ENCODE measurements around the gene LITAFD.
"Not testable (repeated sequence)": the region's sequence is repeated elsewhere in the genome, so short reads cannot be mapped to it uniquely, and the experiment has no call there.

The LITAFD gene

DNA sequence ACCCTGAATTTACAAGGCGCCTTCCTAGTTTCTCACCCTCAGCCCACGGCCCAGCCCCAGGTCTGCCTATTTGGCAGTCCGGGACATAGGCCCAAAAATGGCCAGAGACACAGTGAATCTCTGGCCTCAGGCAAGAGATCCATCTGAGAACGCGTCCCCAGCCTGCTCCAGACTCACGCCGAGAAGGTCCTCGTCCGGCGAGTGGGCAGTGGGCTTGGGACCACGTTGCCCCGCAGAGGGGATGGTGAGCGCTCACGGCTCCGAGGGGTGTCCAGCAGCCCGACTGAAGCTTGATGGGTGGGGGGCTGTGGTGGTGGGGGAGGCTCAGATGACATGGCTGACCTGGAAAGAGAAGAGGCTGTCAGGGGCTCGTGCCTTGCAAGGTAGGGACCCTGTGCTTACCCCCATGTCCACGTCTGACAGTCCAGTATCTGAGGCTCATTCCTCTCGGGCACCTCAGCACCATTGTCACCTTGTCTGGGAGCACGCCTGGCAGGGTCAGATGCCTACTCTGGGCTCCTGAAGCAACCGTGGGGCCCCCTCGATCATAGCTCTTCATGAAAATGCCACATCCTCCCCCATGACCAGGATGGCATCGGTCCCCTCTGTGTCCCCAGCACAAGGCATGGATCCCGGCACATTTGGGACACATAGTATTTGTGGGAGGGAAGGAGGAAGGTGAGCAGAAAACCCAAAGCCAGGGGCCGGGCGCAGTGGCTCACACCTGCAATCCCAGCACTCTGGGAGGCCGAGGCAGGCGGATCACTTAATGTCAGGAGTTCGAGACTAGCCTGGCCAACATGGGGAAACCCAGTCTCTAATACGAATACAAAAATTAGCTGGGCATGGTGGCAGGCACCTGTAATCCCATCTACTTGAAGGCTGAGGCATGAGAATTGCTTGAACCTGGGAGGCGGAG lies 22.9 kb upstream of the LITAFD start:
- DNase-seq, result no peak

DNA sequence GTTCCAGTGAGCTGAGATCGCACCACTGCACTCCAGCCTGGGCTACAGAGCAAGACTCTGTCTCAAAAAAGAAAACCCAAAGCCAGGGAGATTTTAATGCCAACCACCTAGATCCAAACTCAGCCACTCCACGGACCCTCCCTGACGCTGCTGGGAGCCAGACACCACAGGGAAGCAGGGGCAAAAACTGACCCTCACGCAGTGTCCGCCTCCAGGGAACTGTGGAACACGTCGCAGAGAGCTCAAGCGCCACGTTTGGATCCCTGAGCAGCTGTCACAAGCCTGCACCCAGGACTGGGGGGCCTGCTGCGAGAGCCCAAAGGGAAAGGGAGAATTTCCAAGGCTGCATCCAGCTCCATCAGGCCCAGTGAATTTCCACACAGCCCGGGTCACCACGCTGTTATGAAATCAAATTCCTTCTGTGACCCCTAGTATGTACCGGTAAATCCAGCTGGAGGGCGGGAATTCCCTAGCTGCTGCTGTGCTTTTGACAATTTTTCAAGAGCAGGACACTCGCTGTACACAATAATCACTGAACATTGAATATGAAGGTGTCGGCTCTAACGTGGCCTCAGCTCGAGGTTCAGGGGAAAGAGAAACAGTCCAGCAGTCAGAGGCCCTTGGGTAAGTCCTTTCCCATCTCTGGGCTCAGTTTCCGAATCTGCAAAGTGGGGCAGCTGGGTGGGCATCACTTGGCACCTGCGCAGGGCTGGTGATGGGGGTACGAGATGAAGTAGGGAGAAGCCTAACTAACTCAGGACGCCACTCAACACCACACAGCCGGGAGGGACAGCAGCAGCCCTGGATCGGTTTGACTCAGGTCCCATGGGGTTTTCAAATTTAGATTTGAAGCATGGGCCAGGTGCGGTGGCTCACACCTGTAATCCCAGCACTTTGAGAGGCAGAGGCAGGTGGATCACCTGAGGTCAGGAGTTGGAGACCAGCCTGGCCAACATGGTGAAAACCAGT lies 22.0 kb upstream of the LITAFD start:
- no peak for DNase-seq

DNA sequence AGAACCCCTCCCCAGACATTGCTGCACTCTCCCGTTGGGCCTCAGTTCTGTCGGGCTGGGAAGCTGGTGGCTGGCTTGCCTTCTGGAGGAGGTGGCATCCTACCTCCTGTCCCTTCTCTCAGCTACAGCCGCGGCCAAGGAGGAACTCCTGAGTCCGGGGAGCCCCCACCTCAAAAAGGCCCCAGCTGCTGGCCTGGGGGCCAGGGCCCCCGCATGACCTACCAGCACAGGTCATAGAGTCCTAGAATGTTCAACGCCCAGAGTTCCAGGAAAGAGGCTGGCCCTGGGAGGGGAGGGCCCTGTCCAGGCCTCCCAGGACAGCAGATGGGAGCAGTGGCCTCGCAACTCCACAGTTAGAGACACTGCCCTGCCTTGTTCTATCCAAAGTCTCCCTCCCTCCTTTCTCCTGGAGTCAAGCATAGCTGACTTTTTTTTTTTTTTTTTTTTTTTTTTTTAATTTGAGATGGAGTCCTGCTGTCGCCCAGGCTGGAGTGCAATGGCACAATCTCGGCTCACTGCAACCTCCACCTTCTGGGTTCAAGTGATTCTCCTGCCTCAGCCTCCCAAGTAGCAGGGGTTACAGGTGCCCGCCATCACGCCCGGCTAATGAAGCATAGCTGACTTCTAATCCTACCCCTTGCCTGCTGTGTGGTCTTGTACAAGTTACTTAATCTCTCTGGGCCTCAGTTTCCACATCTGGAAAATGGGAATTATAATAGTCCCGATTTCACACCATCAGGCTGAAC lies 20.4 kb upstream of the LITAFD start:
- no peak for DNase-seq

DNA sequence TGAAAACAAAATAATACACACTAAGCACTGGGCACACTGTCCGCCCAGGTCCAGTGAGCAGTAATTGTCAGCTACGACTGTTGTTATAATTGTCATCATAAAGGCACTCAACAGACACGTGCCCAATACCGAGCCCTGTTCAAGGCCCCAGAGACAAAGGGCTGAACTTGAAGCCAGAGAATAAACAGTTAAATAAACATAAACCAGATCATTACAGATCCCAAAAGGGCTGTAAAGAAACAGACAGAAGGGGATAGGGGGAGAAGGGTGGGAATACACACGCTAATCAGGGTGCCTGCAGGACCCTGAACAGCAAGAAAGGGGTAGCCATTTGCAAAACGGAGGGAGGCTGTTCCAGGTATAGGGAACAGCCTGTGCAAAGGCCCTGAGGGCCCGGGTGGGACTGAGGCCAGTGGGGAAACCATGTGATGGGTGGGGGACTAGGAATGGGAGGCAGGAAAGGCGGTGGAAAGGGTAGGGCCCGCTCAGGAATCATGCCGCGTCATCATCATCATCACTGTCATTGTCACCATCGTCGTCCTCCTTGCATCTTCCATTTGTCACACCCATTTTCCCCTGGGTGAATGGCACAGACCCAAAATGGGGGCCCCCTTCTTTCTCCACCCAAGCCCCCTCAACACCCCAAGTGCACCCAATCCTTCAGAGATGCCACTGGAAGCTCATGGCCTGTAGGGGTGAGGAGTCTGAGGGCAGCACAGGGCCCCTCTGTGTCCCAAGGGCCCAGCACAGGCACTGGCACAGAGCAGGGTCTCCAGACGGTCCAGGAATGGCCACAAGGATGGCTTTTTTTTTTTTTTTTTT lies 19.6 kb upstream of the LITAFD start:
- no peak for DNase-seq

DNA sequence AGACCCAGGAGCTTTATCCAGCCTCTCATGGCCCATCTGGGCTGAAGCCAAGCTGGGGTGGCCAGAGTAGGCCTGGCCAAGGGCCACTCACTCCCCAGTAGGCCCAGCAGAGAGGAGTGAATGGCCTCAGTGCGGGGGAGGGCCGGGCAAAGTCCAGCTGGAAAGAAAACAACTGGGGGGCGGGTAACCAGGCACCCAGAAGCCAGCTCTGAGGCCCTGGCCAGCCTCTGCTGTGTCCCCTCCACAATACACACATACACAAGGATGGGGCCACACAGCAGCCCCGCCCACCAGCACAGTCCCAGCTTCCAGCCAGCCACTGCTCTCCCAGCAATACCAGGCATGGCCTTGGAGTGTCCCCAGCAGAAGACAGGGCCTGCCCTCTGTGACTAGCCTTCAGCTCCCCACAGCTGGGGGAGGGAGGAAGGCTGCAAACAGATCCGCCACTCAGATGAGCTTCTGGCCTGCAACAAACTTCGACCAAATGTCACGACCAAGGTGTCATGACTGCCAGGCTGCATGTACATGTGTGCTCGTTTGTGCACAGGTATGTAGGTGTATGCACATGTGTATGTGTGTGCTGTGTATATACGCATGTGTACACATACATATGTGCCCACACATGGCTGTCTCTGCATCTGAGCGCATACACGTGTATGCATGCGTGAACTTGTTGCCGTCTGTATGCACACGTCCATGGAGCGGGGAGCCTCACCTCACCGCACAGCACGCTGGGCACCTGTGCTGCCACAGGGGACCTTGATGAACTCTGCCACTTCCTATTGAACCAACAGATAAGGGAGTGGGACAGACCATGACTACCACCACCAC lies 18.3 kb upstream of the LITAFD start:
- DNase-seq, result no peak

DNA sequence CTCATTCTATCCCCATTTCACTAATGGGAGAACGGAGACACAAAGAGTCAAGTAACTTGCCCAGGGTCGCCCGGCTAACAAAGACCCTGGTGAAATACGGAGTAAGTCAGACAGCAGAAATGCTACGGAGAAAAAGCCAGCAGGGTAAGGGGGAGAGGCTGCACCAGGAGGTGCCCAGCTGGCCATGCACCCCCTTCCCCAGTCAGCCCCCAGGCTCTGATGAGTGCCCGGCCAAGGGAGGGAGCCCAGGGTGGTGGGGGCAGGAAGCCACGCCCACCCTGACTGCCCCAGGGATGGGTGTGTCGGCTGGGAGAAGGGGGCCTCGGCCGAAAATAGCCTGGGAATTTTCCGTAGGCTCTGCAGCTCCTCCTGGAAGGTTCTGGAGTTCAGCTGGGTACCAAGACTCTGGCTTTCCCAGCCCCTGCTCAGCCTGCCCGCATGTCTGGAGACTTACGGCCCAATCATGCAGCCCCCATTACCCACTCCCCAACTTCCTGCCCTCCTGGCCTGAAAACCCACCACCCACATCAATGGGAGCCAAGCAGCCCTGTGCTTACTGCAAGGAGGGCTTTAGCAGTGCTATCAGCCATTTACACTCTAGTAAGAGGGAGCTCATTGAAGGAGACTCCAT lies 17.6 kb upstream of the LITAFD start:
- no peak for DNase-seq

DNA sequence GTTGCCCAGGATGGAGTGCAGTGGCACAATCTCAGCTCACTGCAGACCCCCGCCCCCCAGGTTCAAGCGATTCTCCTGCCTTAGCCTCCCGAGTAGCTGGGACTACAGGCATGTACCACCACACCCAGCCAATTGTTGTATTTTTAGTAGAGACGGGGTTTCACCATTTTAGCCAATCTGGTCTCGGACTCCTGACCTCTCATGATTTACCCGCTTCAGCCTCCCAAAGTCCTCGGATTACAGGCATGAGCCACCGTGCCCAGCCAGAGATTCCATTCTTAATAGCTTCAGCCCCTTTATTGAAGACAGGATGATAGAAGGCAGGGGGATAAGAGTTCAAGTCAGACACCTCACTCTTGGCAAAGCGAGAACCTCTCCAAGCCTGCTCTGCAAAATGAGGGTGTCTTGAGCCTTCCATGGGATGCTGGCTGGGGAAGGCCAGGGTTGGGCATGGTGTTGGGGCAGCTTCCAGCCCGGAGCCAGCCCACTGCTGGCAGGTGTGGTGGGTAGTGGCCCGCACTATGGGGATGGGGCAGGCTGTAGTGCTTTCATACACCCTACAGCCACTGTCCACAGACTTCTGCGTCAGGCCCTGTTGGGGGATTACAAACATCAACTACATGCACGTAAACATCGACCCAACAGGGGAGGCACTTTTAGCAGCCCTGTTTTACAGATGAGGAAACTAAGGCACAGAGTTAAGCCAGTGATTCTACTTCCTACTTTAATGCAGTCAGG lies 16.8 kb upstream of the LITAFD start:
- no peak for DNase-seq

DNA sequence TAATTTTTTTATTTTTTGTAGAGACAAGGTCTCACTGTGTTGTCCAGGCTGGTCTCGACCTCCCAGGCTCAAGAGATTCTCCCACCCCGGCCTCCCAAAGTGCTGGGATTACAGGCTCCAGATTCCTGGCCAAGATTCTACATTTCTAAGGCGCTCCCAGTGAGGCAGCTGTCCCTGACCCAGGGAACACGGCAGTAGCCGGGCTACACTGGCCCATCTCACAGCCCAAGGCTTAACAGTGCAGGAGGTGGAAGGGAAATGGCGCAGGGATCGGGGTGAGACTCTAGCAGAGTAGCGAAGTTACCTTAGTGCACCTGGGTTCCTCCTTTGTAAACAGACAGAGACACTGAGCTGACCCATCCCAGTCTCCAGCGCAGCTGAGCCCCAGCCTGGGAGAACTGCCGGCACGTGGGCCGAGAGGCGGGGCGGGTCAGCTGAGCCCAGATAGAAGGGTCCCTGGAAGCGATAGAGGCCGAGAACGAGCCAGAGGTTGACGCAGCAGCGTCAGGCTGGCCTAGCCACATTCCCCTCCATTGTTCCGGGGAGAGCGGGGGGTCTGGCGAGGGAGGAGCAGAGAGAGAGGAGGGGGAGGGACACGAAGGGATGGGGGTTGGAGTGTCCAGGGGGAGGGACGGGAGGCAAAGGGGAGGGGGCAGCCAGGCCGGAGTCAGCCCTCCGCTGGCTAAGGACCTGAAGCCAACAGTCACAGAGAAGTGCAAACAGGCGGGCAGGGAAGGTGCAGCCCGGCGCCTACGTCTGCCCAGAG lies 15.8 kb upstream of the LITAFD start:
- DNase-seq, result no peak

DNA sequence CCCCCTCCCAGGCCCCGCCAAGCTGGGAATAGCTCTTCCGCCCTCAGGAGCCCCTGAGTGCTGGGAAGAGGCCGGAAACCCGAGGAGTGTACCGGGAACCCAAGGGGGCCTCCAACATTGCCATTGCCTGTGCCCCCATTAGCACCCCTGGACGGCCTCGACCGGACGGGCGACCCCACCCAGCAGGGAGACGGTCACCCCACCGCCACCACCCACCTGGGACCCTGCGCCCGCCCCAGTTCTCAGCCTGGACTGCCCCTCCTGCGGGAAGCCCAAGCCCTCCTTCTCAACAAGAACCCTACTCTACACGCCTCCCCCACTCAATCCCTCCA lies 15.3 kb upstream of the LITAFD start:
- no peak for DNase-seq

DNA sequence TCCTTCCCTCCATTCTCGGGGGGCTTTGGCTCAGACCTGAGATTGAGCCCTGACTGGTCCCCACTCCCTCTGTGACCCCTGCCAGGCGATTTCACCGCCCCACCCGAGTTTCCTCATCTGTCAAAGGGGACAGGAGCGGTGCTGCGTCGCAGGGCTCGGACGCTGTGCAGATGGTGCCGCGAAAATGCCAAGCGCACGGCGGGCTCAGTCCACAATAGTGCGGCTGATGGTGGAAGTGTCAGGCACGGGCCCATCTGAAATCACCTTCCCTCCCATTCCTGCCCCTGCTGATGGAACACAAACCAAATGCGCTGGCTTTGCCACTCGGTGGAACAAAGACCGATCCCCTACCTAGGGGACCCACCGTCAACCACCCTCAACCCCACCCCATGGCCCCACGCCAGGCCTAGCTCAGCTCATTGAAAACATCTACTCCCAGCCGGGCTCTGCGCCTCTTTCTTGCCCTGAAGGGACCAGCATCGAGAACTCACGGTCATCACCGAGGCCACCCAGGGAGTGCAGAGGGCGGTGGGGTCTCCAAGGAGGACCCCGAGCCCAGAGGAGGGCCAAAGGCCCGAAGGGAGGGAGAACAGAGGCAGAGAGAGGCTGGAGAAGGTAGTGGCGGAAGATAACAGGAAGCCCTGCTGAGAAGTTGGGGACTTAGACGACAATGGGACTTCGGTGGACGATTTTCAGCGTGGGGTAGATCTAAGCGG lies 14.8 kb upstream of the LITAFD start:
- DNase-seq, result no peak

DNA sequence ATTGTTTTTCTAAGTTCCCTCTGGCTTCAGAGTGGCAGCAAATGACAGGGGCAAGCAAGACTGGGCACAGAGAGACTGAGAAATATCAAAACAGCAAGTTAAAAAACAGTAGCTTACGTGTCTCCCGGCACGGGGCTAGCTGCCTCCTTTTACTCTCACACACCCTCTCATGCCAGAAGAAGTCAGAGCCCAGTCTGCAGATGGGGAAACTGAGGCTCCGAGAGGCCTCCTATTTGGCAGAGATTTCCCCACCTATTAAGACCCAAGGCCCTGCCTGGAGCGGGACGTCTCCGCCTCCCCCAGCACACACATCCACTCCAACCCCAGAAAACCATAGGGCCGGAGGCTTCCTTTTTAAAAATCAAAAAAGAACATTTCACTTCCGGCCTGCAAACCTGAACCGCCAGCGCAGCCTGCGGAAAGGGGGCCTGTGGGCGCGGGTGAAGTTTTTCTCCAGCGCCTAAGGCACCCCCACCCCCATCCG lies 14.2 kb upstream of the LITAFD start:
- no peak for DNase-seq

DNA sequence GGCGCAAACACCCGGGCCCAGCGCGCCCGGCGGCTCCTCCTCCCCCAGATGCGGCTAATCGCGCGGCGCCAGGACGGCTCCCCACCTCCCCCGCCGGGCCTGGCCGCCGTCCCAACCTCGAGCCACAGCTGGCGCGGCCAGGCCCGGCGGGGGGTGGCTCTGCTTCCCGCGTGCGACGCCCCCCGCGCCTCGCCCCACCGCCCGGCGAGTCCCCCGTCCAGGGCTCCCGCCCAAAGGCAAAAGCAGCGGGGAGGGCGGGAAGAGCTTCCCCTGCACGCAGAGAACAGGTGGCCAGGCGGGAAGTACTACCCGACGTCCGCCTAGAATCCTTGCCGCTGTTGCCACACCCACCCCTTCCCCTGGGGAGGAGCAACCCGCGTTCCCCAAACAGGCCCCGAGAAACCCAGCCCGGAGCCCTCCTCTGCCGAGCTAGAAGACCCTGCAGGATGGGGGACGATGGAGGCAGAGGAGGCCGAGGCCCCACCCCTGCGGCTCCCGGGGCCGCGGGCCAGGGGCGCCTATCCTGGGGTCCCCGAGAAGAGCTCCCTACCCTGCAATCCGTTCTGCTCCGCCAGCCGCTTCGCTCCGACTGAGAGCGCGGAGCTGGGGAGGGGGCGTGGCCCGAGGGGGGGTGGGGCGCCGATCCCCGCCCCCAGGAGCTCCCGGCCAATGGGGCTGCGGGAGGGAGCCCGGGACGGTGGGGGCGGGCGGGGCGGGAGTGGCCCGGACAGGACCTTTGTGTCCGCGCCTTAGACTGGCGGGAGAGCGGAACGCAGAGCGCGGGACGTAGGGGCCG lies 13.5 kb upstream of the LITAFD start, which contains the start of gene CARHSP1:
Gene CARHSP1, minus strand, starts transcription at position 591 of the 796 bp plus-strand sequence. CDS start 9,678 bp downstream, outside the sequence.
- DNase-seq, result peak; percentile 68

DNA sequence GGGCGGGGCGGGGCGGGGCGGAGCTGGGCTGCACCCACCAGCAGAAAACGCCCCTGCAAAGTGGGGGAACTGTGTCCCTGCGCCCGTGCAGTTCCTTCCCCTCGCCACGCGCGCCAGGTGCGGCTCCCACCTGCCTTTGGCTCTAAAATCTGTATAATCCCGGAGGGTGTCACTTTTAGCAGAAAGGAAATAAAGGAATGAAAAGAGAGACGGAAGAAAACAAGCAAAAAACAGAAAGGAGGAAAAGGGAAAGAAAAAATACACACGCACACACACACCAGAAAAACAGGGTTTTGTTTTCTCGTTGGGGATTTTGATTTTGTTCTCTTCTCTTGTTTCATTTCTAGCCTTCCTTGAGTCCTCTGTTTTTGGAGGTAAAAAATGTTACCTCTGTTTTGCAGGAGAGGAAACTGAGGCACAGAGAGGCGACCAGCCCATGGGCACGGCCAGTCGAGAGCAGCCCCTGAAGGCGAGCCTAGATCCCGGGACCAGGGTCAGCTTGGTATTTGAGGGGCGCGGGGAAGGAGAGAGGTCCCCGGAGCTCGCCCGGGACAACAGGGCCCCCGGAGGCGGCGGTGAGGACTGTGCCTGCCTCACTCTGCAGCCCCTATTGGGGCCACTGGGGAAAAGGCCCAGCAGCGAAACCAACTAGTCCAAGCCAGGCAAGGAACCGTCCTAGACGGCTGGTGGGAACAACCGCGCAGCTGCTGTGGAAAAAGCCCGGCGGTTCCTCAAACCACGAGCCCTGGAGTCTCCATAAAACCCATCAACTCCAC lies 12.8 kb upstream of the LITAFD start:
- no peak for DNase-seq

DNA sequence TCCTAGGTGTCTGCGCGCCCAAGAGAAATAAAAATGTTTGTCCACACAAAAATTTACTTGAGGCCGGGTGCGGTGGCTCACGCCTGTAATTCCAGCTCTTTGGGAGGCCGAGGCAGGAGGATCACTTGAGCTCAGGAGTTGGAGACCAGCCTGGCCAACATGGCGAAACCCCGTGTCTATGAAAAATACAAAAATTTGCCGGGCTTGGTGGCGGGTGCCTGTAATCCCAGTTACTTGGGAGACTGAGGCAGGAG lies 12.2 kb upstream of the LITAFD start:
- not testable (repeated sequence) for DNase-seq

DNA sequence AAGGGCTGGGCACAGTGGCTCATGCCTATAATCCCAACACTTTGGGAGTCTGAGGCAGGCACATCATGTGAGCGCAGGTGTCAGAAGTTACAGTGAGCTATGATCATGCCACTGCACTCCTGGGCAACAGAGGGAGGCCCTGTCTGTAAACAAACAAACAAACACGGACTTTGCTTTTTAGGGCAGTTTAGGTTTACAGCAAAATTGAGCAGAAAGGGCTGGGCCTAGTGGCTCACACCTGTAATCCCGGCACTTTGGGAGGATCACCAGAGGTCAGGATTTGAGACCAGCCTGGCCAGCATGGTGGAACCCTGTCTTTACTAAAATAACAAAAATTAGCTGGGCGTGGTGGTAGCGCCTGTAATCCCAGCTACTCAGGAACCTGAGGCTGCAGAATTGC lies 10.1 kb upstream of the LITAFD start:
- no peak for DNase-seq

DNA sequence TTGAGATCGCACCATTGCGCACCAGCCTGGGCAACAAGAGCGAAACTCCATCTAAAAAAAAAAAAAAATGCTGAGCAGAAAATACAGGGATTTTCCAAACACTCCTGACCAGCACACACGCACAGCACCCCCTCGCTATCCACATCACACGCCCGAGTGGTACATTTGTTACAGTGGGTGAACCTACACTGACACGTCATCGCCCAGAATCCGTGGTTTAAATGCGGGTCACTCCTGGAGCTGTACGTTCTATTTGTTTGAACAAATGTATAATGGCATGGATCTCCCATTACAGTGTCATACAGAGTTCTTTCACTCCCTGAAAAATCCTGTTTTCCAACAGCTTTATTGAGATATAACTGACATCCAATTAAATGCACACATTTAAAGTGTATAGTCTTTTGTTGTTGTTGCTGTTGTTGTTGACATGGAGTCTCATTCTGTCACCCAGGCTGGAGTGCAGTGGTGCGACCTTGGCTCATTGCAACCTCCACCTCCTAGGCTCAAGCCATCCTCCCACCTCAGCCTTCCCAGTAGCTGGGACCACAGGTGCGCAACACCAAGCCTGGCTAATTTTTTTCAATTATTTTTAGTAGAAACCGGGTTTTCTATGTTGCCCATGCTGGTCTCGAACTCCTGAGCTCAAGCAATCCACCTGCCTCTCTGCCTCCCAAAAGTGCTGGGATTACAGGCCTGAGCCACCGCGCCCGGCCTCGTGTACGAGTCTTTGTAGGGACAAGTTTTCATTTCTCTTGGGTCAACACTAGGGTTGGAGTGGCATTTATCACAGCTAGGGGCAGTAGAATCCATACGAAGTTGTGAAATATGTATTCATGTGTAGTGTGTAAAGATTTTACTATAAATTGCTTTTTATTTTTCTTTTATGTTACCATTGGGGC lies 8.9 kb upstream of the LITAFD start:
- DNase-seq, result no peak
